GM19468 (cell line): ENCODE results near the gene AIG1.
A peak's percentile ranks its signal among the peaks of the same experiment; 100 is the strongest.
"Not testable (repeated sequence)": the region's sequence is repeated elsewhere in the genome, so short reads cannot be mapped to it uniquely, and the experiment has no call there.

Source experiments
- ATAC-seq: cut with Tn5 transposase; IDR thresholded peaks from one replicate; pipeline ENCODE4 v1.9.1; 2021; ENCODE audit warnings: mild to moderate bottlenecking, moderate library complexity, moderate number of reproducible peaks; ENCODE audit not compliant: unreplicated experiment; ENCODE audit errors: extremely low read depth

AIG1 gene

GRCh38 chr6:143337201-143337949 is 276.7 kb downstream of the AIG1 start:
- ATAC-seq: no peak

GRCh38 chr6:143339223-143339622 is 278.5 kb downstream of the AIG1 start:
- ATAC-seq: no peak

GRCh38 chr6:143345477-143345876 is 284.8 kb downstream of the AIG1 start:
- not testable (repeated sequence) for ATAC-seq

- no peak for ATAC-seq
Measured at GRCh38 chr6:143346004-143346403, 285.3 kb downstream of the AIG1 start.

GRCh38 chr6:143348531-143348930 is 287.8 kb downstream of the AIG1 start:
- ATAC-seq: no peak

GRCh38 chr6:143349530-143349929 is 288.8 kb downstream of the AIG1 start:
- ATAC-seq: no peak

GRCh38 chr6:143356101-143356880 is 295.6 kb downstream of the AIG1 start:
- ATAC-seq: no peak

GRCh38 chr6:143357152-143357551 is 296.5 kb downstream of the AIG1 start:
- no peak for ATAC-seq

- no peak for ATAC-seq
Measured at GRCh38 chr6:143357561-143358255, 297.0 kb downstream of the AIG1 start.

- no peak for ATAC-seq
Measured at GRCh38 chr6:143361536-143362191, 301.0 kb downstream of the AIG1 start.

- no peak for ATAC-seq
Measured at GRCh38 chr6:143362192-143362558, 301.5 kb downstream of the AIG1 start.

GRCh38 chr6:143363299-143363698 is 302.6 kb downstream of the AIG1 start:
- no peak for ATAC-seq

- ATAC-seq: peak; percentile 61
Measured at GRCh38 chr6:143368426-143368825, 307.7 kb downstream of the AIG1 start.

GRCh38 chr6:143369971-143370370 is 309.3 kb downstream of the AIG1 start:
- no peak for ATAC-seq

- ATAC-seq: no peak
Measured at GRCh38 chr6:143370812-143371370, 310.2 kb downstream of the AIG1 start.

GRCh38 chr6:143372199-143372882 is 311.7 kb downstream of the AIG1 start:
- ATAC-seq: no peak

GRCh38 chr6:143374014-143374413 is 313.3 kb downstream of the AIG1 start:
- no peak for ATAC-seq

GRCh38 chr6:143375022-143375585 is 314.4 kb downstream of the AIG1 start:
- ATAC-seq: no peak

- no peak for ATAC-seq
Measured at GRCh38 chr6:143376375-143376774, 315.7 kb downstream of the AIG1 start.
